Amygdala (tissue), 56 donors: ENCODE results near the gene FABP7.

Source experiments
- DNase-seq, 56 donors: peaks; one replicate each; lab custom pipeline; 2025; lab: John Stamatoyannopoulos, UW

FABP7 gene

GRCh38 chr6:122831511-122831910 is 52.0 kb downstream of the FABP7 start:
- no peak for DNase-seq

- no peak for DNase-seq
Observed at GRCh38 chr6:122832459-122832858, 52.9 kb downstream of the FABP7 start.

- DNase-seq = peak in 51 of 56 donors; percentile 4 to 84 (median 50)
Observed at GRCh38 chr6:122833021-122833491, 53.5 kb downstream of the FABP7 start.
